Activated effector memory CD4-positive, alpha-beta T cell treated with Interleukin-2 at 50 U/mL for 16 hours (primary cell): Measurements from ENCODE around the gene USO1.
"Not testable (repeated sequence)": the region's sequence is repeated elsewhere in the genome, so short reads cannot be mapped to it uniquely, and the experiment has no call there.

ENCODE experiments used
- DNase-seq: peaks from one replicate; pipeline ENCODE4 v3.0.0-alpha.2; 2020

USO1 gene

DNA sequence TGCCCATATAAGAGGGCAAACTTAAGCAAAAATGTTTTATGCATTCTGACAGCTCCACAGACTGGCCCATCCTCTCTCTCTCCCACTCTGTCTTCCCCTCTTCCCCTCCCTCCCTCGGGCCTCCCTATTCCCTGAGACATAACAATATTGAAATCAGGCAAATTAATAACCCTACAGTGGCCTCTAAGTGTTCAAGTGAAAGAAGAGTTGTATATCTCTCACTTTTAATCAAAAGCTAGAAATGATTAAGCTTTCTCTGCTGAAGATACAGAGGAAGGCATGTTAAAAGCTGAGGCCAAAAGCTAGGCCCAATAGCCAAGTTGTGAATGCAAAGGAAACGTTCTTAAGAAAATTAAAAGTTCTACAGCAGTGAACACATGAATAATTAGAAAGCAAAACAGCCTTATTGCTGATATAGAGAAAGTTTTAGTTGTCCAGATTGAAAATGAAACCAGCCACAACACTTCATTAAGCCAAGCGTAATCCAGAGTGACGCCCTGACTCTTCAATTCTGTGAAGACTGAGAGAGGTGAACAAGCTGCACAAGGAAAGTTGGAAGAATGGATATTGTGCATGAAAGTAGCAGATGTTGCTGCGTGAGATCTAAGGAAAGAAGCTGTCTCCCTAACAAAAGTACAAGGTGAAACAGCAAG is 54.9 kb downstream of the USO1 start:
- no peak for DNase-seq

DNA sequence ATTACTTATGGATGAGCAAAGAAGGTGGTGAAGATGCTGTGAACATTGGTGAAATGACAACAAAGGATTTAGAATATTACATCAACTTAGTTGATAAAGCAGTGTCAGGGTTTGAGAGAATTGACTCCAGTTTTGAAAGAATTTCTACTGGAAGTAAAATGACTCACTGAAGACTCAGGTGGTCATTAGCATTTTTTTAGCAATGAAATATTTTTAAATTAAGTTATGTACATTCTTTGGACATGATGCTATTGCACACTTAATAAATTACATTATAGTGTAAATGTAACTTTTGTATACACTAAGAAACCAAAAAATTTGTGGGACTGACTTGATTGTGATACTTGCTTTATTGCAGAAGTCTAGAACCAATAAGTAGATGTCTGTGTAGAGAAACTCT is 56.9 kb downstream of the USO1 start:
- no peak for DNase-seq

DNA sequence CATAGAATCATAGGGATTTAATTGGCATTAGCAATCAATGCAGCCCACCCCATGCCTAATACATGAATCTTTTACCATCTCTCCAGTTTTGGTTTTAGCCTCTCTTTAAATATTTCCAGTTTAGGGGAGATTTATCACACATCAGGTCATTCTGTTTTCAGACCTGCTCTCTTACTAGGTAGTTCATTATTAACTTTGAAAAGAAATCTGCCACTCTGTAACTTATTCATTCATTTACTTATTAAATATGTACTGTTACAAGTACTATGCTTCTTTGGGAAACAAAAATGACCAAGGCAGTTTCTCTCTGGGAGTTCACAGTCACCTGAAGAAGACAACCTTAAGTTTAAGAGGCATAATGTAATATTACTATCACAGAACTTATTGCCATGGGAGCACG is 62.1 kb downstream of the USO1 start:
- DNase-seq: no peak

DNA sequence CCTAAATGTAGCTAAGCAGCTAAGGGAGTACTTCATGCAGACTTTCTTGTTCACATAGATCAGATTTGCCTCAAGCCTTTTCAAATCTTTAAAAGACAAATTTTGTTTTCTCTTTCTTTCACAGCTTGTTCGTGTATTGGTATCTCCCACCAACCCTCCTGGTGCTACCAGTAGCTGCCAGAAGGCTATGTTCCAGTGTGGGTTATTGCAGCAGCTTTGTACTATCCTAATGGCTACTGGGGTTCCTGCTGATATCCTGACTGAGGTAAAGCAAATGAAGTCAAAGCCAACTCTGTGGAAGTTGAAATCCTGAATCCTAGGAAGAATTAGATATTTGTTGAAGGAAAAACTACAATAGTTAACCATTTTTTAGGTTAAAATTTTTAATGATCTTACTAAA is 62.6 kb downstream of the USO1 start:
- DNase-seq: no peak

DNA sequence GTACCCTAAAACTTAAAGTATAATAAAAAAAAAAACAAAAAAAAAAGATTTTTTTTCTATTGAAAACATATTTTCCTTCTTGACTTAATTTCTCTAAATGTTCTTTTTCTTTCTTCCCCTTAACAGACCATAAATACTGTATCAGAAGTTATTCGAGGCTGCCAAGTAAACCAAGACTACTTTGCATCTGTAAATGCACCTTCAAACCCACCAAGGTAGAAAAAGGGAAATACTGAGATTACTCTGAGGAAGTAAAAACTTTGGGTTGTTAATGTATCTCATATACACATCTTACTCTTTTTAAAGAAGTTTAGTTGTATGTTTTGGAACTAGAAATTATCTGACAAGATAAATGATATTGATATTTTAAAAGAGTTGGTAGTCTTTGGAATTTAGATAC is 65.6 kb downstream of the USO1 start:
- no peak for DNase-seq

DNA sequence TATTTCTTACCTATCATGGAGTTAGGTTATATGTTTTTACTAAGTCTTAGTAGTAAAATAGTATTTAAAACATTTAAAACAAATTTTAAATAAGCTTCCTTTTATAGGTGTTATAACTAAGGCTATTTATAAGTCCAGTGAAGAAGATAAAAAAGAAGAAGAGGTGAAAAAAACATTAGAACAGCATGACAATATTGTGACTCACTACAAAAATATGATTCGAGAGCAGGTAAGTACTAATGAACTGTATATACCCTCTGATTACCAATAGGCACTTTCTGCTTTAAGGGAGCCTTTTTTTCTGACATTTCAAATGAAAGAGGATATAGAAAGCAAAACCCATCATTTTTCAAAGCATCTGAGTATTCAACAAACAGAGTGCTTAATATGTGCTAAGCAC is 76.6 kb downstream of the USO1 start:
- no peak for DNase-seq

DNA sequence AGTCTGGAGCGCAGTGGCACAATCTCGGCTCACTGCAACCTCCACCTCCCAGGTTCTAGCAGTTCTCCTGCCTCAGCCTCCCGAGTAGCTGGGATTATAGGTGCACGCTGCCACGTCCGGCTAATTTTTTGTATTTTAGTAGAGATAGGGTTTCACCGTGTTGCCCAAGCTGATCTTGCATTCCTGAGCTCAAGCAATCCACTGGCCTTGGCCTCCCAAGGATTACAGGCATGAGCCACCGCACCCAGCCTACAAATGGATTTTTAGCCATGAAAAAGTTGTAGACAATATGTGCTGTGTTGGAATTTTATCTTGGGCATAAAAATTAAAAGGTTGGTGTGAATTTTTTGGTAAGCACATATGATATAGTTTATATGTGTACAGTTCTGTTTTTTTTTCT is 81.7 kb downstream of the USO1 start:
- DNase-seq: not testable (repeated sequence)

DNA sequence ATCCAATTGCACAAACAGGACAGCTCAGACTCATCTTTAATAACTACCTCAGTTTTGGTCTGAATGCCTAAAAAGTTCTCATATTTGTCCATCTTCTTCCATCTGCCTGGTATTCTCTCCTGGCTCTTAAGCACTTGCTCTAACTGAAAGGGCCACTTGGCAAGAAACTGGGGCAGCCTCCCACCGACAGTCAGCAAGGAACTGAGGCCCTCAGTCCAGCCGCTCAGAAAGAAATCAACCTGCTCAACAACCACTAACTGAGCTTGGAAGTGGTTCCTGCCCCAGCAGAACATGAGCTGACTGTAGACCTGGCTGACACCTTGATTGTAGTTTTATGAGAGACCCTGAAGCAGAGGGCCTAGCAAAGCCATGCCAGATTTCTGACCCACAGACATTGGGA is 93.5 kb downstream of the USO1 start:
- DNase-seq: no peak

DNA sequence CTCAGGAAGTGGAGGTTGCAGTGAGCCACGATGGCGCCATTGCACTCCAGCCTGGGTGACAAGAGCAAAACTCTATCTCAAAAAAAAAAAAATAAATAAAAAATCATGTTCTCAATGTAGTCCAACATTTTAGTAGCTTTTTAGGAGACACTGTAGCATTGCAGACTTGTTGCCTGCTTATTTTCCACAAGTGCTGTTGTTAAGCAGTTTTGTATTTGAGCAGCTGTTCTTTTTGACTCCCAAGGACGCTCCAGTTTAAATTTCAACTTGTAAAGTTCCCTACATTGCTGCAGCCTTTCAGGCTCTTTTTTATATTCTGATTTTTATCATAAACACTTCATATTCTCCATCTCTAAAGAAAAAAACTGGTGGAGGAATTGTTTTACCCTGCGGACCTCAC is 94.7 kb downstream of the USO1 start:
- no peak for DNase-seq

DNA sequence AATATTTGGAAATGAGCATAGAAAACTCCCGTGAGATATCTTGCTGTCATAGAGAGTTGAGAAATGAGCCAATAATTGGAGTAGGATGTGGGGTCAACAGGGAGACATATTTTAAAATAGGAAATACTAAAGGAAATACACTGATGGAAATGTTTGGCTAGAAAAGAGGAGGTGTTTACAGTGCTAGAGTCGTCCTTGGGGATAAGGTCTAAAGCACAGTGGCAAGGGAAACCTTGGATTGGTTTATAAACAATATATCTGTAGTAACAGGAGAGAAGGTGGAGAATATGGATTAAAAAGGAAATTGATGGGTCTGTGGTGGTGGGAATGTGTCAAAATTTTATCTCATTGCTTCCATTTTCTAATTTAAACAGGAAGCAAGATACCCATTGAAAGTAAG is 95.8 kb downstream of the USO1 start:
- no peak for DNase-seq

DNA sequence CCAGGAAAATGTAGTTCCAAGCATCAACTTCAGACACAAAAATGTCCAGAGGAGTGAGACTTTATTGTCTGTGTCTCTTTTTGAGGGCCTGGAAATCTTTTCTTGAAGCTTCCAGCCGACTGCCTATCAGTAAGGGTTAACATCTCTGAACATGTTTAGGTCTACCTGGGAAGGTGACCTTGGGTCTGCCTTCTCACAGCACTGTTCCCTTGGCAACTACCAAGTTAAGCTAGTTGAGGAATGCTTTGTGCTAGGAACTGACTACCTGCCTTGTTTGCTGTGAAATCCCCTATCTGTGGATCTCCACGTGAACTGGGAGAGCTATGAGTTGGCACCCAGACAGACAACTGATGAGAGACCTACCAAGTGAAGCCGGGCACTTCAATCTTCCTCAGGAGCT is 96.3 kb downstream of the USO1 start:
- DNase-seq: no peak

DNA sequence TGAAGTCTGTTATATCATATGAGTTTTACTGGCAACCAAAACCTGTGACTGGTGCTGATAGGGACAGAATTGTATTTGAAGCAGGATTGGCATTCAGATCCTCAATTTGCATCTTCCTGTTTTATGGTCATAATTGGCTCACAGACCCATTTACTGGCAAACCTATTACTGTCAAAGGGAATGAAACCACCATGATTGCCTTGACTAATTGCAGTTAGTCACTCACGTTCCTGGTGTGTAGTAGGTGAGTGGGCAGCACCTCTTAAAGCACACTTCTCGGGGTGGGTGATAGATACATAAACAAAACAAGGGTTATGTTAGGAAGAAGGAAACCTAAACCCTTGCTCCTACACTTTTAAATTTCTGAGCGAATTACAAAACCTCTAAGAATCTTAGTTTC is 96.8 kb downstream of the USO1 start:
- no peak for DNase-seq

DNA sequence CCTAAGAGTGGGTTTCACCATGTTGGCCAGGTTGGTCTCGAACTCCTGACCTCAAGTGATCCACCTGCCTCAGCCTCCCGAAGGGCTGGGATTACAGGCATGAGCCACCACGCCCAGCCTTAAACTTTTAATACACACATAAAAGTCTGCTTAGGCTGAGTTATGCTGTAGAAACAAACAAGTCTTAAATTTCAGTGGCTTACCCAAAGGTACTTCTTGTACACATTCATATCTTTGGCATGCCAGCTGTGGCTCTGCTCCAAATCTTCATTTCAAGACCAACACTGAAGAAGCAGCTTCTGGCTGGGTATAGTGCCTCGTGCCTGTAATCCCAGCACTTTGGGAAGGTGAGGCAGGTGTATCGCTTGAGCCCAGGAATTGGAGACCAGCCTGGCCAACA is 97.6 kb downstream of the USO1 start:
- DNase-seq: no peak

DNA sequence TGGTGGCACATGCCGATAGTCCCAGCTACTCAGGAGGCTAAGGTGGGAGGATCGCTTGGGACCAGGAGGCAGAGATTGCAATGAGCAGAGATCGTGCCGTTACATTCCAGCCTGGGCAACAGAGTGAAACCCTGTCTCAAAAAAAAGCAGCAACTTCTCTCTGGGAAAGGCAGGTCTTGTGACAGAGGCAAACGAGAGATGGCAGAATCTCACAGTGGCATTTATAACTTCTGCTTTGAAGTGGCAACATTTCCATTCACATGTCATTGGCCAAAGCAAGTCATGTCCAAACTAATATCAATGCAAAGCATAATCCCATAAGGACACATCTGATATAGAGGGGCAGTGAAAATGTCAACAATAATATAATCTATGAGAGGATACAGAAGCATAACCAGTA is 98.0 kb downstream of the USO1 start:
- no peak for DNase-seq

DNA sequence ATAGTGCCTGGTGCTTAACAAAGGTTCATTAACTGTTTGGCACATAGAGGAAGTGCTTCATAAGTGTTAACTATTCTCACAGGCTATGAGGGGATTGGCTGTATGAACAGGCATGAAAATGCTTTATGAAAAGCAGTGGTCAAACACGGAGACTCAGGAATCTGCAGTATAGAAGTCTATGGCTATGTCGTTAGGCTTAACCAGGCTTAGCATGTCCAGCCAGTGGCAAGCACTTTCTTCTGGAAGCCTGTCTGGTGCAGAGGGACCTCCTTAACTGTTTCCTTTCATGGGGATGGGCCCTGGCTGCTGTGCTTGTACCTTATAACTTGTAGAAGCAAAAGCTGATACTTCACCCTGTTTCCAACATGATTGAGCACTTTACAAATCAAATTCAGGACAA is 99.4 kb downstream of the USO1 start:
- no peak for DNase-seq

DNA sequence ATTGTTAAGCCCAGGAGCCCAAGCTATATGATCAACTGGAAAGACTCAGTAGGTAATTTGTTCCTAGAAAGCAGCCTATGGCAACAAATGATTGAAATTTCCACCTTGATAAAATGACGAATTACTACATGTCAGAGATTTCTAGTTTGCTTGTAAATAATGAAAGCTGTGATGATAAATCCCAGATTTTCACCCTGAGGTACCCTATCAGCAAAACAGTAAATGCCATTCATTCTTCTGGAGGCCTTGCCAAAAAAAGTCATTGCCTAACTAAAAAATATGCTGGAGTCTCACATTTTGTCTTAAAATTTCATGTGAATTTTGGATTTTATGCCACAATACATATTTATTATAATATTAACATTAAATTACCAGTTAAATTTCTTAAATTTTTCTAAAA is 106.5 kb downstream of the USO1 start:
- no peak for DNase-seq

DNA sequence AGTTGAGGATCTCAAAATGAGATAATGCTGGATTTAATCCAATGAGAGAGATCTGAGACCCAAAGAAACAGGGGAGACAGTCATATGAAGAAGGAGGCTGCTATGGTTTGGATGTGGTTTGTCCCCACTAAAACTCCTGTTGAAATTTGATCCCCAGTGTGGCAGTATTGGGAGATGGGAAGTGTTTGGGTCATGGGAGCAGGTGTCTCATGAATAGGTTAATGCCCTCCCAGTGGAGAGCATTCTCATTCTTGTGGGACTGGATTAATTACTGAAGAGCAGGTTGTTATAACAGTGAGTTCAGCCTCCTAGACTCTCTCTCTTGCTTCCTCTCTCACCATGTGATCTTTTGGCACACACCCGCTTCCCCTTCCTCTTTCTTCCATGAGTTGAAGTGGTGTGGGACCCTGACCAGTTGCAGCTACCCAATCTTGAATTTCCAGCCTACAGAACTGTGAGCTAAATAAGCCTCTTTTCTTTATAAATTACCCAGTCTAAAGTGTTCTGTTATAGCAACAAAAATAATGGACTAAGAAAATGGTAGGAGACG is 107.6 kb downstream of the USO1 start:
- no peak for DNase-seq

DNA sequence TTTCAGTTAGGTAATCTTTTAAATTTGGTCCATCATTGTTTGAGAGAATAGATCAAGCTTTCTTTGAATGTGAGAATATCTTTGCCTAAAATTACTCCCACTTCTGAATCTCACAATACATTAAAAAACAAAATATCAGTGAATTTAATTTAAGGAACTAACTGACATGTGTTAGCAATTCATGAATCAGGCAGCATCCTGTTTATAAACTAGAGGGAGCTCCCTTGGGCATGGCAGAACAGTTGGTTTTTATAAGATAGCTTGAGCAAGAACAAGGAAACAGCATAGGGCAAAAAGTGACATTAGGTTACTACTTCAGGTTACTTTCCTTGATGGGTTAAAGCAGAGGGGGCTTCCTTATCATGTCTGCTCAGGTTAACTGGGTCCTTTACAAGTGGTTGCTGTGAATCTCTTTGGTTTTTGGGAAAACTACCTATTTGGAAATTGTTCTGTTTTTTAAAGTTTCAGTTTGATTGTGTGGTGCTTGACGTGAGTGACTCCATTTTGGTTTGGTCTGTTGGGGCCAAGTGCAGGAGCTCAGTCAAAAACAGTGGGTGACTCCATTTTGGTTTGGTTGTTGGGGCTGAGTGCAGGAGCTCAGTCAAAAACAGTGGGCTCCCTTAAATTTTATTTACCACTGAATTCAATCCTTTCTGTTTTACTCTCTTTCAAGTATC is 109.9 kb downstream of the USO1 start:
- DNase-seq: no peak

DNA sequence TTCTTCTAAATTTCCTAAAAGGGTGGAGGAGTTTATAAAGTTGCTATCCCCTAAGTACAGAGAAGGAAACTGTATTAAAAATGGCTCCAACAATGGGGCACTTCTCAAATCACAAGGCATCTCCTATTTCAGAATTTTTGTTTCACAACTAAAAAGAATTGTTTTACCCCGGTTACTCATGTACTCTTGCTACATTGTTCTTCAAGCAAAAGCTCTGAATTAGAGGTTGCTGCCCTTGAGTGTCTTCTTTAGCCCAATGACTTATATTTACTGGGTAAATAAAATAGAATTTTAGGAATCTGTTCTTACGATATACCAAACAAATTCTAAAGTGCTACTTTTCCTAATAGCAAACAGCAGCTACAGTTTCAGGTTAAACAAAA is 110.4 kb downstream of the USO1 start:
- no peak for DNase-seq

DNA sequence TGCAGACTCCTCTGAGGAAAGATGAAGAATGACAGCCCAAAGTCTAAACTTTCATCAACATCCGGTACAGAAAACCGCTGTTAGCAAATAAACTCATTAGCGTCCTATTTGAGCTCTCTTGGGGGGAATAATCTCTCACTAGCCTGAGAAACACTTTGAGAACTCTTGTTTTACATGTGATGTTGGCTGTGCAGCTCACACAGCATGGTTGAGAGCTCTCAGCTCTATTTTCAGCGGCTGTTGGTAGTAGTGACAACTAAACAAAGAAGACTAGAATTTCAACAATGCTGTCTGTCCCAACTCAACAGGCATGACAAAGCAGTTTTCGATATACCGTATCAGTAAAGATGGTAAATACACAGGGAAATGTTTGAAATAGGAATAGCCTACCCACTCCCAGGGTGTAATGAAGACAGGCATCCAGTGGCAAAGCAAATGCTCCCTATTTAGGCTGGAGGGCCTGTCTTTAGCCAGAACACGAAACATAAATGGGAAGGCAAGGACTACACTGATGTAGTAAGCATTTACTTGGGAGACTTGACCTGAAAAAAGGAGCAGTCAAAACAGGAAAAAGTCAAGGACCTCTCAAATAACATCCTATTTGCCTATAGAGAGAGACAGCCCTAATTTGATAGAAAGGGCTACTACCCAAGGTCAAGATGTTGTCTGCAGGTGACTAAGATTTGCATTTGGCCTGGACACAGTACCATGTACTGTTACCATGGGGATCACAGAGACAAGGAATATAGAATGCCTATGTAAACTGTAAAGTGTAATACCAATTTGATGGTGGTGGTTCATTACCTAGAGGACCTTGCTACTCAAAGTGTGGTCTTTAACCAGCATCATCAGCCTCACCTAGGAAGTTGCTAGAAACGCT is 117.5 kb downstream of the USO1 start:
- DNase-seq: no peak

DNA sequence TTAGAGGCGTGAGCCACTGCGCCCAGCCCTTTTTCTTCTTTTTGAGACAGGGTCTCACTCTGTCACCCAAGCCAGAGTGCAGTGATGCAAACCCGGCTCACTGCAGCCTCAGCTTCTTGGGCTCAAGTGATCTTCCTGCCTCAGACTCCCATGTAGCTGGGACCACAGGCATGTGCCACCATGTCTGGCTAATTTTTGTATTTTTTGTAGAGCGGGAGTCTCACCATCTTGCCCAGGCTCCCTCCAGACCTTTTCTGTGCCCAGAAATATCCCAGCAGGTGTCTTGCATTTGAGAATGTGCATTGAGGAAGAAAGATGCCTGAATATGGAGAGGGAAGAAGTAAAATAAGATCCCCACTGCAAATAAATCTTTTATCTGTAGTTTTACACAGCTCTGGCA is 119.2 kb downstream of the USO1 start:
- DNase-seq: no peak

DNA sequence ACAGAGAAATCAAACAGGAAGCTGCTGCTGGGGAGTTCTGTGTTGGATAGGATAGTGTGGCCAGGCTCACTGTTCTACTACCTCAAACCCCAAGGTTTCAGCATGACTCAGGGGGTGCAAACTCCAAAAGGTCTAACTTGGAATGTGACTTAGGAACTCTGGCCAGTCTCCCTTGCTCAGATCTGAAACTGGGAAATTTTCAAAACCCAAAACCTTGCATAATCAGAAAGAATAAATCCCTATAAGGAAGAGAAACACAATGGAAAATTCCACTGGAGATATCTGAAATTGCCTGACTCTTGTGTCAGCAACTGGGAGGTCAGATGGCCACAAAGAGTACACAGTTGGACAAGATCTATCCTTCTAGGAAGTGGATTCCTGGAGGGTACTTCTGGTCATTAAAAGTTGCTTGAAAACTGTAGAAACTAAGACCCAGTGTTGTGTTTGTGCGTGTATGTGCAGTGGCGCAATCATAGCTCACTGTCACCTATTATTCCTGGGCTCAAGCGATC is 119.8 kb downstream of the USO1 start:
- no peak for DNase-seq

DNA sequence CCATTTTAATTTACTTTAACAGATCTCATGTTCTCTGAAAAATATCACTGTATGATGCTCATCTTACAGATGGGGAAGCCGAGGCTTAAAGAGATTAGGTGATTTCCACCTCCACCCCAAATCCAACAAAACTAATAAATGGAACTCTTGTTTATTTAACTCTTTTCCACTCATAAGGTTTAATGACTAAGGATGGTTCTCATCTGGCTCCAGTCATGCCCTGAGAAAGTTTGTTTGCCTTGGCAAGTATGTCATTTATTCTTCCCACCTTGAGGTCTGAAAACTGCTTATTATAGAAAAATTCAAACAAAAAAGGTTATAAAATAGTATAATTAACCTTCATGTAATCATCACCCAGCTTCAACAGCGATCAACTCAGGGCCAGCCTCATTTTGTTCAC is 121.6 kb downstream of the USO1 start:
- no peak for DNase-seq
